ENCODE data around the gene WNT5A.

GRCh38 chr3:55526332-55527030 lies 39.4 kb upstream of the WNT5A start:
- TF ChIP-seq CTCF (IDR thresholded peaks at IDR 0.05) (no peak), POLR2A (IDR thresholded peaks at IDR 0.05) (no peak)

All from testis (tissue), 2 donors.